Suprapubic skin (tissue), 4 donors: ENCODE measurements around the gene MLEC. TPM values are rescaled to one million over a fixed set of nuclear protein-coding genes. Genes with fewer than 3 reads are reported as not detected.

ENCODE experiments used
- DNase-seq, 2 donors: peaks; one replicate each; pipeline ENCODE4 v3.0.0-alpha.2; 2019; ENCODE audit warnings: low spot score in 2 of 2
- H3K27ac ChIP-seq: fragments of 200-600 bp; sonication (generic); one replicate; pipeline ENCODE4 v1.5.1; 2019
- H3K27me3 ChIP-seq: fragments of 200-600 bp; sonication (generic); one replicate; pipeline ENCODE4 v1.5.1; 2019
- H3K36me3 ChIP-seq: fragments of 200-600 bp; sonication (generic); one replicate; pipeline ENCODE4 v1.5.1; 2019
- H3K4me1 ChIP-seq: fragments of 200-600 bp; sonication (generic); one replicate; pipeline ENCODE4 v1.5.1; 2019
- H3K4me3 ChIP-seq: fragments of 200-600 bp; sonication (generic); one replicate; pipeline ENCODE4 v1.5.1; 2019; ENCODE audit warnings: mild to moderate bottlenecking
- H3K9me3 ChIP-seq: fragments of 200-600 bp; sonication (generic); one replicate; pipeline ENCODE4 v1.5.1; 2019
- EP300 ChIP-seq: sonication (generic); formaldehyde crosslinking; IDR thresholded peaks from one replicate; pipeline ENCODE4 v1.6.1; 2017; ENCODE audit warnings: antibody characterized with exemption
- POLR2A ChIP-seq, 2 donors: fragments of 450-650 bp; IDR thresholded peaks; one replicate each; pipeline ENCODE4 v1.6.1; 2017; ENCODE audit warnings: antibody characterized with exemption in 2 of 2, mild to moderate bottlenecking in 2 of 2, moderate library complexity in 2 of 2
- POLR2AphosphoS5 ChIP-seq, 3 donors: sonication (generic); formaldehyde crosslinking; IDR thresholded peaks; one replicate each; pipeline ENCODE4 v1.6.1; 2017; ENCODE audit warnings: antibody characterized with exemption in 3 of 3
- WGBS: methylation state at CpG from one replicate; pipeline ENCODE4 v1.1.5; 2018; 5-methylcytosine and 5-hydroxymethylcytosine counted together
- total RNA-seq, 4 donors: library from RNA; depleted of rRNA; stranded (reverse); fragments of >200 nt; gene quantifications; one replicate each; pipeline ENCODE4 v1.1.0, GENCODE V29; 2016
- TF ChIP-seq, protein P1 (sequence below), 2 donors: fragments of 200-600 bp in 1 of 2; fragments of 450-650 bp in 1 of 2; sonication (generic) in 1 of 2; IDR thresholded peaks; one replicate each; pipeline ENCODE4 v1.5.1; 2016 to 2019; ENCODE audit warnings: antibody characterized with exemption in 2 of 2, mild to moderate bottlenecking in 1 of 2, moderate library complexity in 1 of 2

Gene MLEC
- total RNA-seq, 4 donors from 2014 or later = 34.8 to 72.6 (median 60.4) TPM

DNA sequence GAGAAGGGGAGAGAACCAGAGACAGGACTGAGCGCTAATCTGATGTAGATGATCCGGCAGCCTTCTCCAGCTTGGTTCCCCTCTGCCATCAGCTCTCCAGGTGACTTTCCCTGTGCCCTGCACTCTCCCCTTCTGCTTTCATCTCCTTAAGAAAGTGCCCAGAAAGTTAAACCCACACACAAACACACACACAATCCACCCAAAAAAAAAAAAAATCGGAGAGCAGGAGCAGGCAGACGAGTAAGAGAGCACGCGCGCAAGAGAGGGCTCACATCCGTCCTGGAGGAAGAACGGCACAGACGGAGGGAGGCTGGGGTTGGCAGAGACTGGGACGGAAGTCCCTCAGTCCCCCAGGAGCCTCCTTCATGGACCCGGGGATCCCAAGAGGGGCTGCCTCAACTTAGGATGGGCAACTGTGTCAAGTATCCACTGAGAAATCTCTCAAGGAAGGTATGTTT lies 36.7 kb upstream of the MLEC start:
- TF ChIP-seq POLR2AphosphoS5 (IDR thresholded peaks at IDR 0.05) = no peak
- TF ChIP-seq EP300 = no peak
- Histone ChIP-seq H3K4me3 (no peak overlapping the region), H3K9me3 (no peaks in the 10 kb centered on the region), H3K27me3 (peaks cover 27% of the 10 kb centered on the region), H3K36me3 (no peaks in the 10 kb centered on the region), H3K4me1 (peaks cover 15% of the 10 kb centered on the region), H3K27ac (no peak overlapping the region)
- no peak for DNase-seq
- WGBS = 55% methylated on average over 12 of the region's 12 CpGs

DNA sequence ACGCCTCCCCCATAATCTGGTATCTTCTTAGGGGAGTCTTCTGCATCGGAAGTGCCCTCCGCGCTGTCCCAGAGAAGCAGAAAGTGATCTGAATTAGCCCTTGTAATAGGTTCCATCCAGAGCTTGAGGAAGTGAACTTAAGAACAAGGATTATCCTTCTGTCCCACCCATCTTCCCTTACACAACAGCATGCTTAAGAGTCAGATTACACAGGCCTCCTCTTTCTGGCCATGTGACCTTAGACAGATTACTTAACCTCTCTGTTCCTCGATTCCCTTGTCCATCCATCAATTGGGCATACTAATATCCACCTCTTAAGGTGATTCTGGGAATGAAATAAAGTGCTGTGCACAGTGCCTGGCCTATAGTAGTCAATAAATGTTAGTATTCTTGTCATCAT lies 35.1 kb upstream of the MLEC start:
- TF ChIP-seq EP300 (no peak), POLR2AphosphoS5 (IDR thresholded peaks at IDR 0.05) (no peak), POLR2A (IDR thresholded peaks at IDR 0.05) (no peak)
- TF ChIP-seq, protein P1, sequence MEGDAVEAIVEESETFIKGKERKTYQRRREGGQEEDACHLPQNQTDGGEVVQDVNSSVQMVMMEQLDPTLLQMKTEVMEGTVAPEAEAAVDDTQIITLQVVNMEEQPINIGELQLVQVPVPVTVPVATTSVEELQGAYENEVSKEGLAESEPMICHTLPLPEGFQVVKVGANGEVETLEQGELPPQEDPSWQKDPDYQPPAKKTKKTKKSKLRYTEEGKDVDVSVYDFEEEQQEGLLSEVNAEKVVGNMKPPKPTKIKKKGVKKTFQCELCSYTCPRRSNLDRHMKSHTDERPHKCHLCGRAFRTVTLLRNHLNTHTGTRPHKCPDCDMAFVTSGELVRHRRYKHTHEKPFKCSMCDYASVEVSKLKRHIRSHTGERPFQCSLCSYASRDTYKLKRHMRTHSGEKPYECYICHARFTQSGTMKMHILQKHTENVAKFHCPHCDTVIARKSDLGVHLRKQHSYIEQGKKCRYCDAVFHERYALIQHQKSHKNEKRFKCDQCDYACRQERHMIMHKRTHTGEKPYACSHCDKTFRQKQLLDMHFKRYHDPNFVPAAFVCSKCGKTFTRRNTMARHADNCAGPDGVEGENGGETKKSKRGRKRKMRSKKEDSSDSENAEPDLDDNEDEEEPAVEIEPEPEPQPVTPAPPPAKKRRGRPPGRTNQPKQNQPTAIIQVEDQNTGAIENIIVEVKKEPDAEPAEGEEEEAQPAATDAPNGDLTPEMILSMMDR (IDR thresholded peaks at IDR 0.05) = no peak

DNA sequence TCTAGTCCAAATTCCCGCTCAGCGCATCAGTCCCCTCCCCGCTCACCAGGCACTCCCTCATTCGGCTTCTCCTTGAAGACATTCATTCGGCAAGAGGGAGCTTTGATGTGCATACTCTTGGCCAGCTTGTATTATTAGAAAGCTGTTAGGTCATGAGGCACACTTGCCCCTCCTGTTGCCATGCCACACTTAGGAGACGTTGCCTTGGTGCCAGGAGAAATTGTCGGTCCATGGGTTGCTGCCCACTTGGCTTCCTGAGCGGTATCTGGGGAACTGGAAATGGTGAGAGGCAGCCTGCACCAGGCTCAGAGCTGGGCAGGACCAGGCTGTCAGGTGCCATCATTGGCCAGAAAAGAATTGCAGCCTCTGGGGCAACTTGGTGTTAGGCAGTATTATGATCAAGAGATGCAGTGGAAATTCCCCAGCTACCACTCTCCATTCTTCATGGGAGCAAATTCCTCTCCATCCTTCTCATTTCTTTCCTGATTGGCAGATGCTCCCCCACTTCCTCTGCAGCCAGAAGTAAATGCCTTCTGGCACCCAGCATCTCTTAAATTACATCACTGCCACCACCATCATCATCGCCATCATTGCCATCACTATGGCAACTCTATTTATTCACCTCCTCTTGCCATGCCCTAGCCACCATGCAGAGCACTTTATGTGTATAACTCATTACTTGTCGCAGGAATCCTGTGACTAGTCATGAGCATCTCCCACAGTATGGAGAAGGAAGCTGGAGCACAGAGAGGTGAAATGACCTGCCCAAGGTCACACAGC lies 34.1 kb upstream of the MLEC start:
- H3K4me3 ChIP-seq = no peak overlapping the region
- H3K27ac ChIP-seq = no peak overlapping the region
- no peak for TF ChIP-seq POLR2A (IDR thresholded peaks at IDR 0.05)
- no peak for TF ChIP-seq POLR2AphosphoS5 (IDR thresholded peaks at IDR 0.05)
- TF ChIP-seq EP300 = no peak
- TF ChIP-seq, protein P1 (IDR thresholded peaks at IDR 0.05) = no peak
- peaks cover 15% of the 10 kb centered on the region for H3K4me1 ChIP-seq
- DNase-seq = no peak
- 54% methylated on average over 9 of the region's 10 CpGs for WGBS
- H3K36me3 ChIP-seq = no peaks in the 10 kb centered on the region
- H3K9me3 ChIP-seq = no peaks in the 10 kb centered on the region
- peaks cover 16% of the 10 kb centered on the region for H3K27me3 ChIP-seq

More for the DNA sequence above, 35.1 kb upstream of the MLEC start:
- no peaks in the 10 kb centered on the region for H3K9me3 ChIP-seq
- H3K4me3 ChIP-seq = no peak overlapping the region
- H3K27ac ChIP-seq = no peak overlapping the region
- H3K4me1 ChIP-seq = peaks cover 15% of the 10 kb centered on the region
- no peak for DNase-seq
- H3K27me3 ChIP-seq = peaks cover 16% of the 10 kb centered on the region
- H3K36me3 ChIP-seq = no peaks in the 10 kb centered on the region
- WGBS = 72% methylated on average over 5 of the region's 5 CpGs

DNA sequence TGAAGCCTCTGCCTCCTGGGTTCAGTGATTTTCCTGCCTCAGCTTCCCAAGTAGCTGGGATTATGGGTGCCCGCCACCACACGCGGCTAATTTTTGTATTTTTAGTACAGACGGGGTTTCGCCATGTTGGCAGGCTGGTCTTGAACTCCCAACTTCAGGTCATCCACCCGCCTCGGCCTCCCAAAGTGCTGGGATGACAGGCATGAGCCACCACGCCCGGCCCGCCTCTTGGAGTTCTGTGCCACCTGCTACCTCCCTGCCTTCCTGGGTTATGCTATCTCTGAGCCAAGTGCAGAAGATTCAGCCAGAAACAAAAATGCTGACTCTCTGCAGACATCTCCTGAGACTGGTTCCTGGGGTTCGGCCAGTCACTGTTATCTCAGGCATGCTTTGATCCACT lies 33.3 kb upstream of the MLEC start:
- H3K4me3 ChIP-seq = no peak overlapping the region
- no peak for DNase-seq
- H3K9me3 ChIP-seq = no peaks in the 10 kb centered on the region
- H3K36me3 ChIP-seq = no peaks in the 10 kb centered on the region
- TF ChIP-seq POLR2AphosphoS5 (IDR thresholded peaks at IDR 0.05) (no peak), POLR2A (IDR thresholded peaks at IDR 0.05) (no peak), EP300 (no peak)
- TF ChIP-seq, protein P1 (IDR thresholded peaks at IDR 0.05) = no peak
- 72% methylated on average over 11 of the region's 11 CpGs for WGBS
- peaks cover 16% of the 10 kb centered on the region for H3K27me3 ChIP-seq
- peaks cover 15% of the 10 kb centered on the region for H3K4me1 ChIP-seq
- H3K27ac ChIP-seq = no peak overlapping the region

DNA sequence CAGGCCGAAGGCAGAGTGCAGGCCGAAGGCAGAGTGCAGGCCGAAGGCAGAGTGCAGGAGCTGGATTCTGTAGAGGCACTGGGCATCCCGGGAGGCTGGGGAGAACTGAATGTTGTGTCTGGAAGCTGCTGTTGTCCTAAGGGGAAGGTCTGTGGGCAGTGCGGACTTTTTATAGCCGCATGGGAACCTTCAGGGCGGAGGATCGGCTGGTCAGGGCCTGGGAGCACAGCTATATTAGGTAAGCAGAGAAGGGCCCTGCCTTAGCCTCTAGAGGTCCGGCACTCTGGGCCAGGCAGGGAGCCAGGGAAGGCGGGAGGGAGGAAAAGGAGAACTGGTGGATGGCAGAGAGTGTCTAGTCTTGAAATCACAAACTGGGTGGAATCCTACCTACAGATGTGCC lies 32.3 kb upstream of the MLEC start:
- Histone ChIP-seq H3K27ac (no peak overlapping the region), H3K4me1 (peaks cover 5% of the 10 kb centered on the region), H3K4me3 (no peak overlapping the region), H3K36me3 (no peaks in the 10 kb centered on the region), H3K27me3 (peaks cover 12% of the 10 kb centered on the region), H3K9me3 (no peaks in the 10 kb centered on the region)
- 87% methylated on average over 10 of the region's 10 CpGs for WGBS
- TF ChIP-seq, protein P1 (IDR thresholded peaks at IDR 0.05) = no peak
- TF ChIP-seq POLR2A (IDR thresholded peaks at IDR 0.05) (no peak), EP300 (no peak), POLR2AphosphoS5 (IDR thresholded peaks at IDR 0.05) (no peak)
- DNase-seq = no peak
